Stomach (tissue), 9 donors: ENCODE results near the gene GUK1. TPM values are rescaled to one million over a fixed set of nuclear protein-coding genes. Genes with fewer than 3 reads are reported as not detected.
"Not testable (repeated sequence)": the region's sequence is repeated elsewhere in the genome, so short reads cannot be mapped to it uniquely, and the experiment has no call there.

ENCODE experiments used
- DNase-seq, 2 donors: peaks; one replicate each; pipeline versions ENCODE4 v3.0.0 to v3.0.0-alpha.2; 2013 to 2019
- H3K27ac ChIP-seq, 5 donors: fragments of 200-600 bp in 4 of 5; sonication (generic) in 4 of 5; one replicate each; pipeline ENCODE4 v1.5.1; 2013 to 2019; ENCODE audit warnings: mild to moderate bottlenecking in 1 of 5, moderate library complexity in 1 of 5
- H3K27me3 ChIP-seq, 3 donors: fragments of 200-600 bp; sonication (generic); one replicate each; pipeline ENCODE4 v1.5.1; 2017 to 2019; ENCODE audit warnings: mixed run types in 1 of 3
- H3K36me3 ChIP-seq, 4 donors: fragments of 200-600 bp; sonication (generic); 1 replicate in 3 of 4; 2 replicates in 1 of 4; pipeline ENCODE4 v1.5.1; 2016 to 2019
- H3K4me1 ChIP-seq, 4 donors: fragments of 200-600 bp; sonication (generic); one replicate each; pipeline ENCODE4 v1.5.1; 2016 to 2019
- H3K4me3 ChIP-seq, 4 donors: fragments of 200-600 bp; sonication (generic) in 3 of 4; one replicate each; pipeline ENCODE4 v1.5.1; 2016 to 2019; ENCODE audit warnings: mild to moderate bottlenecking in 1 of 4
- H3K9me3 ChIP-seq, 4 donors: fragments of 200-600 bp; sonication (generic); one replicate each; pipeline ENCODE4 v1.5.1; 2016 to 2019
- EP300 ChIP-seq: sonication (generic); formaldehyde crosslinking; IDR thresholded peaks from one replicate; pipeline ENCODE4 v1.6.1; 2017; ENCODE audit warnings: antibody characterized with exemption
- POLR2A ChIP-seq, 4 donors: fragments of 450-650 bp; IDR thresholded peaks; one replicate each; pipeline ENCODE4 v1.6.1; 2016; ENCODE audit warnings: antibody characterized with exemption in 4 of 4, control low read depth in 2 of 4, mild to moderate bottlenecking in 1 of 4, moderate library complexity in 1 of 4
- POLR2AphosphoS5 ChIP-seq, 3 donors: sonication (generic); formaldehyde crosslinking; IDR thresholded peaks; one replicate each; pipeline ENCODE4 v1.6.1; 2016; ENCODE audit warnings: antibody characterized with exemption in 3 of 3
- WGBS, 5 donors: extraction: QIAGEN DNeasy Blood & Tissue Kit in 3 of 5; methylation state at CpG; one replicate each; pipeline versions ENCODE4 v1.1.5 to v1.1.7; 2013 to 2018; 5-methylcytosine and 5-hydroxymethylcytosine counted together
- intact Hi-C: fragments of 100-400 bp; cut with DNase I; formaldehyde crosslinking; loops from one replicate; pipeline ENCODE4 v1.15.1; 2023; ENCODE audit warnings: low total_unique reads
- polyA plus RNA-seq, 3 donors: library from polyadenylated mRNA; stranded (reverse); fragments of 200-250 nt; gene quantifications; one replicate each; pipeline ENCODE4 v1.2.3, GENCODE V29; 2013
- total RNA-seq, 5 donors: library from RNA; depleted of rRNA; stranded (reverse); fragments of >200 nt; gene quantifications; one replicate each; pipeline versions ENCODE4 v1.1.0 to v1.2.3, GENCODE V29; 2014 to 2016
- TF ChIP-seq, protein P1 (sequence below), 7 experiments: fragments of 450-650 bp in 4 of 7; fragments of 200-600 bp in 3 of 7; sonication (generic) in 3 of 7; IDR thresholded peaks; one replicate each; pipeline ENCODE4 v1.5.1; 2016 to 2019; ENCODE audit warnings: antibody characterized with exemption in 7 of 7, control low read depth in 2 of 7, mild to moderate bottlenecking in 1 of 7
- donor health status: healthy with polysubstance abuse.
- donor health status: Bipolar disorder and iron deficiency.
- donor health status: healthy.

GUK1 gene
- total and polyA plus RNA-seq, 8 donors, result 179 to 613 (median 282) TPM

DNA sequence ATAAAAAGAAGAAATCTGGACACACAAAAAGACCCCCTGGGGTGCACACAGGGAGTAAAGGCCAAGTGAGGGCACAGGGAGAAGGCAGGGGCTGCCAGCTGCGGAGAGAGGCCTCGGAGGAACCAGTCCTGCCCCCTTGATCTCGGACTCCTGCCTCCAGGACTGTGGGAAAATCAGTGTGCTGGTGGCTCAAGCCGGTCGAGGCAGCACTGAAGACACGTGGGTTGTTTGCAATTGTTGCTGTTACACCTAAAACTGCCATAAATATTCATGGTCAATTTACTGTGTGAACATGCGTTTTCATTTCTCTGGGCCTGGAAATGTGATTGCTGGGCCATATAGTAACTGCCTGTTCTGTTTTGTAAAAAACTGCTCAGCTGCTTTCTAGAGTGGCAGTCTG is 44.1 kb downstream of the GUK1 start:
- Histone ChIP-seq H3K9me3 (no peaks in the 10 kb centered on the region), H3K36me3 (no peaks in the 10 kb centered on the region), H3K4me3 (no peak overlapping the region), H3K27ac (no peak overlapping the region), H3K27me3 (no peaks in the 10 kb centered on the region), H3K4me1 (peaks cover 0 to 5% (median 0%) of the 10 kb centered on the region in 4 donors)
- TF ChIP-seq POLR2A (IDR thresholded peaks at IDR 0.05) (no peak), POLR2AphosphoS5 (IDR thresholded peaks at IDR 0.05) (no peak), EP300 (no peak)
- TF ChIP-seq, protein P1, sequence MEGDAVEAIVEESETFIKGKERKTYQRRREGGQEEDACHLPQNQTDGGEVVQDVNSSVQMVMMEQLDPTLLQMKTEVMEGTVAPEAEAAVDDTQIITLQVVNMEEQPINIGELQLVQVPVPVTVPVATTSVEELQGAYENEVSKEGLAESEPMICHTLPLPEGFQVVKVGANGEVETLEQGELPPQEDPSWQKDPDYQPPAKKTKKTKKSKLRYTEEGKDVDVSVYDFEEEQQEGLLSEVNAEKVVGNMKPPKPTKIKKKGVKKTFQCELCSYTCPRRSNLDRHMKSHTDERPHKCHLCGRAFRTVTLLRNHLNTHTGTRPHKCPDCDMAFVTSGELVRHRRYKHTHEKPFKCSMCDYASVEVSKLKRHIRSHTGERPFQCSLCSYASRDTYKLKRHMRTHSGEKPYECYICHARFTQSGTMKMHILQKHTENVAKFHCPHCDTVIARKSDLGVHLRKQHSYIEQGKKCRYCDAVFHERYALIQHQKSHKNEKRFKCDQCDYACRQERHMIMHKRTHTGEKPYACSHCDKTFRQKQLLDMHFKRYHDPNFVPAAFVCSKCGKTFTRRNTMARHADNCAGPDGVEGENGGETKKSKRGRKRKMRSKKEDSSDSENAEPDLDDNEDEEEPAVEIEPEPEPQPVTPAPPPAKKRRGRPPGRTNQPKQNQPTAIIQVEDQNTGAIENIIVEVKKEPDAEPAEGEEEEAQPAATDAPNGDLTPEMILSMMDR (IDR thresholded peaks at IDR 0.05), result no peak
- WGBS, 5 donors, result 81 to 84% (median 83%) methylated on average over 7 of the region's 7 CpGs
- intact Hi-C loops, result no loop called here
- no peak for DNase-seq

DNA sequence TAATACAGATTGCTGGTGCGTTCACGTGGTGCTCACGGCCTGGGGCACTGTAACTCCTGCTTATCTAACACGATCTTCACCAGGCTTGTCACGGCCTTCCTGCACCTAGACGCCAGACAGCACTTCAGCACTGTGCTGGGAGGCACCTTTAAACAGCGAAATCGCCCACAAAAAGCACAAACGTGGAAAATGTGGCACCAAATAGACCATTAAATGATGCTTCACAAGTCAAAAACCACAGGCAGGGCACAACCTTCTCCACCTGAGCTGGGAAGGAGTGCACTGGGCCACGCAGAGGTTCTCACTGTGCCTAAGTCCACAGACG is 45.5 kb downstream of the GUK1 start:
- no peak overlapping the region for H3K27ac ChIP-seq
- no peaks in the 10 kb centered on the region for H3K36me3 ChIP-seq
- intact Hi-C loops, result no loop called here
- TF ChIP-seq EP300, result no peak
- TF ChIP-seq POLR2A (IDR thresholded peaks at IDR 0.05), result no peak
- TF ChIP-seq POLR2AphosphoS5 (IDR thresholded peaks at IDR 0.05), result no peak
- TF ChIP-seq, protein P1 (IDR thresholded peaks at IDR 0.05), result no peak
- 63 to 79% (median 70%) methylated on average over 11 of the region's 11 CpGs for WGBS, 5 donors
- no peaks in the 10 kb centered on the region for H3K4me1 ChIP-seq
- H3K4me3 ChIP-seq, result no peak overlapping the region
- H3K27me3 ChIP-seq, result no peaks in the 10 kb centered on the region
- no peak for DNase-seq
- H3K9me3 ChIP-seq, result no peaks in the 10 kb centered on the region

DNA sequence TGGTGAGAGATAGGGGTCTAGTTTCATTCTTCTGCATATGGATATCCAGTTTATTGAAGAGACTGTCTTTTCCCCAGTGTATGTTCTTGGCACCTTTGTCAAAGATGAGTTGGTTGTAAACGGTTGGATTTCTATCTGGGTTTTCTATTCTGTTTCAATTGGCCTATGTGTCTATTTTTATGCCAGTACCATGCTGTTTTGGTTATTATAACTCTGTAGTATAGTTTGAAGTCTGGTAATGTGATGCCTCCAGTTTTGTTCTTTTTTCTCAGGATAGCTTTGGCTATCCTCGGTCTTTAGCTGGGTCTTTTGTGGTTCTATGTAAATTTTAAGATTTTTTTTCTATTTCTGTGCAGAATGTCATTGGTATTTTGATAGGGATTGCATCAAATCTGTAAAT is 48.2 kb downstream of the GUK1 start:
- H3K27me3 ChIP-seq, intact Hi-C loops, H3K4me1 ChIP-seq, H3K36me3 ChIP-seq, H3K27ac ChIP-seq, H3K9me3 ChIP-seq, DNase-seq, H3K4me3 ChIP-seq: not testable (repeated sequence)
- 85 to 92% (median 85%) methylated on average over 2 of the region's 2 CpGs for WGBS, 5 donors

DNA sequence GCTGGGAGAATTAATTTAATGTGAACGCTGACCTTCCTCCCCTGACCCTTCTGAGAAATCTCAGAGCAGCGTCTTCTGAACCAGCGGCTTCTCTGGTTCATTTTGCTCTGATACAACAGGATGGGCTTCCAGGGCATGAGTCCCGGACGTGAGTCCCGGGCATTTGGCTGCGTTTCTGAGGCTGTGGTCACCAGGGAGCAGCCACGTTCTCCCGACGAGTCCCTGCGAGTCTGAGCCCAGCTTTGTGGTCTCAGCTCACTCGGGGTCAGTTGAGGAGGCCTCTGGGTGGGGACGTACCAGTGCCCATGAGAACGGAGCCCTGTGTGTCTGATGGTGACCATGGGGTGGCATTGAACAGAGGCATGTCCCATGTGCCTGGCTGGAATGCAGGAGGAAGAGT is 50.1 kb downstream of the GUK1 start:
- intact Hi-C loops, result no loop called here
- Histone ChIP-seq H3K27me3 (no peaks in the 10 kb centered on the region), H3K4me3 (no peak overlapping the region), H3K27ac (no peak overlapping the region), H3K9me3 (no peaks in the 10 kb centered on the region), H3K4me1 (no peaks in the 10 kb centered on the region), H3K36me3 (peaks cover 0 to 4% (median 0%) of the 10 kb centered on the region in 4 donors)
- TF ChIP-seq POLR2AphosphoS5 (IDR thresholded peaks at IDR 0.05), result no peak
- TF ChIP-seq EP300, result no peak
- TF ChIP-seq, protein P1 (IDR thresholded peaks at IDR 0.05), result no peak
- no peak for TF ChIP-seq POLR2A (IDR thresholded peaks at IDR 0.05)
- DNase-seq, result no peak
- 89 to 92% (median 91%) methylated on average over 4 to 14 of the region's 14 CpGs for WGBS, 5 donors

DNA sequence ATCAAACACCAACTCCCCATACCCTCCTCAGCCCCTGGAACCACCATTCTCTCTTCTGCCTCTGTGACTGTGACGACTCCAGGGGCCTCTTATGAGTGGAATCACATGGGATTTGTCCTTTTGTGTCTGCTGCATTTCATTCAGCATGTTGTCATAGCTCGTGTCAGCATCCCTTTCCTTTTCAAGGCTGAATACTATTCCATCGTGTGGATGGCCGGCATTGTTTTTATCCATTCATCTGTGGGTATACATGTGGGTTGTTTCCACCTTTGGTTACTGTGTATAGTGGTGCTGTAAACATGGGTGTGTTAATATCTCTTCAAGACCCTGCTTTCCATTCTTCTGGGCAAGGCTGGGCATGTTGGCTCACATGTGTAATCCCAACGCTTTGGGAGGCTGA is 50.7 kb downstream of the GUK1 start:
- TF ChIP-seq, protein P1 (IDR thresholded peaks at IDR 0.05), result no peak
- no peak for TF ChIP-seq EP300
- TF ChIP-seq POLR2A (IDR thresholded peaks at IDR 0.05), result no peak
- TF ChIP-seq POLR2AphosphoS5 (IDR thresholded peaks at IDR 0.05), result no peak

More for the DNA sequence above, 50.7 kb downstream of the GUK1 start:
- DNase-seq, result no peak
- WGBS, 5 donors, result 88 to 93% (median 89%) methylated on average over 5 of the region's 5 CpGs
- no peak overlapping the region for H3K4me3 ChIP-seq
- peaks cover 0 to 4% (median 0%) of the 10 kb centered on the region in 4 donors for H3K36me3 ChIP-seq
- H3K9me3 ChIP-seq, result no peaks in the 10 kb centered on the region
- H3K4me1 ChIP-seq, result no peaks in the 10 kb centered on the region
- intact Hi-C loops, result no loop called here
- H3K27me3 ChIP-seq, result no peaks in the 10 kb centered on the region
- H3K27ac ChIP-seq, result no peak overlapping the region
